Frontal cortex (tissue), 4 donors: ENCODE results near the gene SIPA1. TPM values are rescaled to one million over a fixed set of nuclear protein-coding genes. Genes with fewer than 3 reads are reported as not detected.
"Not testable (repeated sequence)": the region's sequence is repeated elsewhere in the genome, so short reads cannot be mapped to it uniquely, and the experiment has no call there.

Experiments
- DNase-seq, 2 donors: peaks; one replicate each; pipeline ENCODE4 v3.0.0; 2012; ENCODE audit warnings: low spot score in 2 of 2
- FAIRE-seq: peaks from 2 replicates; lab custom pipeline; 2012; peaks lifted over from hg19 to GRCh38; lab: Jason Lieb, UNC
- total RNA-seq: library from RNA; depleted of rRNA; stranded (reverse); fragments of >200 nt; gene quantifications from one replicate; pipeline ENCODE4 v1.2.3, GENCODE V29; 2014
- donor health status: control.
- donor health status: control.
- donor health status: control.

The SIPA1 gene
- total RNA-seq, 1 donor from 2014 or later = 3.7 TPM

DNA sequence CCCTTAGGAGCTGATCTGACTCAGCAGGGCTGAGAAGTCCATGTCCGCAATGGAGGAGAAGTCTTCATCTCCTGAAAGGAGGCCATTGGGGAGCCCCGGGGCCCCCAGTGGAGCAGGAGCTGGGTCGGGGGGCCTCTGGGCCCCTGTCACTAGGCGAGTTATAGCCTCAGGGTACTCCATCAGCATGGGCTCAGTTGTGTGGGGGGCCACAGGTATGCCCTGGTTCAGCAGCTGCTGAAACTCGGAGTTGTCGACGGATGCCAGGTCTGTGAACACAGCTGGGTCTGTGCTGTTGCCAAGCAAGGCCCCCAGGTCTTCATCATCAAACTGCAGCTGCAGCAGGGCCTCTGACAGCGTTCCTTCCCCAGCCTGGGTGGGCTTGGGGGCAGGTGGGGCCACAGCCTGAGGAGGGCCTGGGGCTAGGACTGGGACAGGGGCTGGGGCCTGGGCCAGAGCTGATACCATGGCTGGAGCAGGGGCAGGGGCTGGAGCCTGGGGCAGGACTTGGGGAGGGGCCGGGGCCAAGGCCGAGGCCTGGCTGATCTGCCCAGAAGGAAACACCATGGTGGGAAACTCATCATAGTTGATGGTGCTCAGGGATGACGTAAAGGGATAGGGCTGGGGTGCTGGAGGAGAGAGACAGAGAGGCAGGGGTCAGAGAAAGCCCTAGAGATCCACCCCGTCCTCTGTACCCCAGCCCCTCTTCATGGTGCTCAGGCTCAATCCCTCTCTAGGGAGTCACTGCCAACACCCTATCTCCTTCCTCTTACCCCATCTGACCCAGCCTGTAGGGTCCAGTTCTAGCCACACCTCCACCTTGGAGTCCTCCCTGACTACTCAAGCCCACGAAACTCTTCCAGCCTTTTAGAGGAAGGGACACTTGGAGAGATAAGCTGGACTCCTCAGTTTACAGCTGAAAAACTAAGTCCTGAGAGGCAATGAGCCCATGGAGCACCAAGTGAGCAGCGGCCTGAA, 16.8 kb downstream of the SIPA1 start:
- no peak for FAIRE-seq

GRCh38 chr11:65655570-65656332, 17.9 kb downstream of the SIPA1 start:
- FAIRE-seq (no peak), DNase-seq (peak in 1 of 2 donors; percentile 10)

More for the DNA sequence above, 16.8 kb downstream of the SIPA1 start:
- peak in 1 of 2 donors; percentile 10 for DNase-seq

- peak in 1 of 2 donors; percentile 2 for DNase-seq
- FAIRE-seq = no peak
These were observed 19.5 kb downstream of the SIPA1 start for GRCh38 chr11:65657426-65657825.

GRCh38 chr11:65658174-65659021, 20.5 kb downstream of the SIPA1 start:
- DNase-seq = no peak
- FAIRE-seq = no peak

DNA sequence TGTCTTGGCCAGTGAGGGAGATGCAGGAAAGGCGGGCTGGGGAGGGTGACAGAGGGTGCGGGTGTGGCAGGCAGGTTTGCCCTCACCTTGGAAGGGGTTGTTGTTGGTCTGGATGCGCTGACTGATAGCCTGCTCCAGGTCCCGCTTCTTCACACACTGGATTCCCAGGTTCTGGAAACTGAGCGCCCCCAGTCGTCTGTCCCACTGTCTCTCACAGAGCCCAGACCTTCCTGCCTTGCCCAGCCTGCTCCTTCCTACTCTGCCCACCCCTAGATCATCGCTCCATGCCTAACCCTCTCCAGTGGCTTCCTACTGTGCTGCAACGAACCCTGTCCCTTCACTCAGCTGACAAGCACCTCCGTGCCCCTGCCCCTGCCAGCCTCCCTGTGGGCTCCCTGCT, 22.1 kb downstream of the SIPA1 start:
- DNase-seq = no peak
- FAIRE-seq = no peak

DNA sequence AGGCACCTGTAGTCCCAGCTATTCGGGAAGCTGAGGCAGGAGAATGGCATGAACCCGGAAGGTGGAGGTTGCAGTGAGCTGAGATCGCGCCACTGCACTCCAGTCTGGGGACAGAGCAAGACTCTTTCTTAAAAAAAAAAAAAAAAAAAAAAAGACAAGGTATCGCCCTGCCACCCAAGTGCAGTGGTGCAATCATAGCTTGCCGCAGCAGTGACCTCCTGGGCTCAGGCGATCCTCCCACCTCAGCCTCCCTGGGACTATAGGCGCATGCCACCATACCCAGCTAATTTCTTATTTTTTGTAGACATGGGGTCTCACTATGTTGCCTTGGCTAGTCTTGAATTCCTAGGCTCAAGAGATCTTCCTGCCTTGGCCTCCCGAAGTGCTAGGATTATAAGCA, 23.0 kb downstream of the SIPA1 start:
- not testable (repeated sequence) for FAIRE-seq

GRCh38 chr11:65661599-65662246, 23.8 kb downstream of the SIPA1 start:
- FAIRE-seq = no peak
- DNase-seq = no peak

More for the DNA sequence above, 23.0 kb downstream of the SIPA1 start:
- DNase-seq = not testable (repeated sequence)

DNA sequence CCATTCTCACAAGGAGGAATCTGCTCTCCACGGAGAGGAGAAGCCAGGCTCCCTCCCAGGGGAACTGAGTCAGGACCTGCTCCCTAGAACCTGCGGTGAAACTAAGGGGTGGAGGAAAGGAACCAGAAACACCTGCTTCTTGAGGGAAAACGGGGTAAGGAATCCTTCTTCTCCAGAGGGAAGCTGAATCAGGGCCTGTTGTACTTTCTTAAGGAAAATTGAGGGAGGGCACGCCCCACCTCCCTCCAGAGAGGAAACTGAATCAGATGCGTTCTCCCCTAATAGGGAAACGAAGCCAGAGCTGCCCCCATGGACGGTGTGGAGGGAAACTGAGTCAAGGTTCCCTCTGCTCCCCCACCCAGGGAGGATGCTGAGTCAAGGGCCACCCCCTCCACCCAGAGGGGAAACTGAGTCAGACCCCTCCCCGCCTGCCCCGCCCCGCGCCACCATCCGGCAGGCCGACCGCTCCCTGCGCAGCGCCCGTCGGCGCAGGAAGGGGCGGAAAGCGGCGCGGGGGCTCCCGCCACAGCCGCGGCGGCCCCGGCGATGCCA, 24.4 kb downstream of the SIPA1 start:
- FAIRE-seq (no peak), DNase-seq (no peak)

DNA sequence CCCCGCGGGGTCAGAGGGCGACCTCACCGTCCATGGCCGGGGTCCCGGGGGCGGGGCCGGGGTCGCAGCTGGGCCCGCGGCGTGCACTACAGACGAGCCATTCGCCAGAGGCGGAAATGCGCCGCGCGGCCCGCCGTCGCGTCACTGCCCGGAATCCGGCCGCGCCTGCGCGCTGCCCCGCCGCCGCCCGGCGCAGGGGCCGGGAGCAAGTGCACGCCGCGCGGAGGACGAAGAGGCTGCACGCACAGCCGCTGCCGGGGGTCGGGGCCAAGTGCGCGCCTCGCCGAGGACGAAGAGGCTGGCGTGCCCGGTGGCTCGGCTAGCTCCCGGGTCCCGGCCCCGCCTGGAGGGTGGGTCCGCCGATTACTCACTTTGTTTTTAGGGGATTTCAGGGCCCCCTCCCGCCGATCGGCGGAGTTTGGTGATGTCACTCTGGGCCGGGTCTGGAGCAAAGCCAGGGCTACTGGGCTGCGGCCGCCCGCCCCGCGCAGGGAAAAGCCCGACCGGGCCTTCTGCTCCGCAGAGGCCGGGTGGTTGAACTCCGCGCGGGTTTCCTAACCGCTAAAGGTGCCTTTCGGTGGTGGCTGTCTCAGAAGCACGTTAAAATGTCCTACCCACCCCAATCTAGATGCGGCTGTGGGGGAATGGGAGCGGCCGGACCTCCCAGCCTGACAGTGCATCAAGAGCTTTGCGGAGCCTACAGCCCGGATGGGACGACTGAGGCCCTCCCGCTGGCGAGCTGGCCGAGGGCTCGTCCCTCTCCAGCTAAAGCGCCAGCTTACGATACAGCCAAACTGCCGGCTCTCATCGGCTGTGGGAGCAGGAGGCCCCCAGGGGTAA, 25.1 kb downstream of the SIPA1 start, which contains the start of gene RELA:
Gene RELA, minus strand, starts transcription at position 118 of the 840 bp plus-strand sequence. Its CDS starts 84 bp downstream, at position 34.
- FAIRE-seq (no peak), DNase-seq (peak; percentile 92 to 93)

- DNase-seq (peak; percentile 55), FAIRE-seq (no peak)
These were observed 25.8 kb downstream of the SIPA1 start for GRCh38 chr11:65663639-65664200.

GRCh38 chr11:65672180-65672860, 34.4 kb downstream of the SIPA1 start:
- no peak for DNase-seq

DNA sequence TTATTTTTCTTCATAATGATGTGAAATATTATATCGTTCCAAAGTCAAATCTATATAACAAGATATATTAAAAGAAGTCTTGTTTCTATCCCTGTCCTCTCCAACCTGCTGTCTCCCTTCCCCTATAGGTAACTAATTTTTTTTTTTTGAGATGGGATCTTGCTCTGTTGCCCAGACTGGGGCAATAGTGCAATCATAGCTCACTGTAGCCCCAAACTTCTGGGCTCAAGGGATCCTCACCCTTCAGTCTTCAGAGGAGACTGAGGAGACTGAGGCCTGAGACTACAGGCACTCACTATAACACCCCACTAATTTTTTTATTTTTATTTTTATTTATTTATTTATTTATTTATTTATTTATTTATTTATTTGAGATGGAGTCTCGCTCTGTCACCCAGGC, 35.1 kb downstream of the SIPA1 start:
- FAIRE-seq (no peak), DNase-seq (no peak)

More at GRCh38 chr11:65672180-65672860, 34.4 kb downstream of the SIPA1 start:
- FAIRE-seq = no peak

DNA sequence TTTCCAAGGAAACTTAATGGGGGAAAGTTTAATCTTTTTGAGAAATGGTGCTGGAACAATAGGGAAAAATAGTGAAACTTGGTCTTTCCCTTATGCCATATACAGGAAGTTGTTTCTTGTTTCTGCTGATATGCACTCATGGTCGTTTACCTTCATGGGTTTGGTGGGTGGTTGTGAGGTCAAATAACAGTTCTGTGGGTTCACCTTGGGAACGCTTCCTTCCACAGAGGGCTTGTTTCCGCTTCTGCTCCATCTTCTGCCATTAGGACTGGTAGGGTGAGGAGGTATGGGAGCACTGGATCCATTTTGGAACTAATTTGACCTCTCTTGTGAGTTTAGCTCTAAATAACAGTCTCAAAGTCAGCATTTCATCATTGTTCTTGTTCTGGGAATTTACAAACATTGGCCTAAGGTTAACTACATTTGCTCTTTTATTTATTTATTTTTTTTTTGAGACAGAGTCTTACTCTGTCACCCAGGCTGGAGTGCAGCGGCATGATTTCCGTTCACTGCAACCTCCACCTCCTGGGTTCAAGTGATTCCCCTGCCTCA, 42.4 kb downstream of the SIPA1 start:
- DNase-seq = no peak
- no peak for FAIRE-seq

DNA sequence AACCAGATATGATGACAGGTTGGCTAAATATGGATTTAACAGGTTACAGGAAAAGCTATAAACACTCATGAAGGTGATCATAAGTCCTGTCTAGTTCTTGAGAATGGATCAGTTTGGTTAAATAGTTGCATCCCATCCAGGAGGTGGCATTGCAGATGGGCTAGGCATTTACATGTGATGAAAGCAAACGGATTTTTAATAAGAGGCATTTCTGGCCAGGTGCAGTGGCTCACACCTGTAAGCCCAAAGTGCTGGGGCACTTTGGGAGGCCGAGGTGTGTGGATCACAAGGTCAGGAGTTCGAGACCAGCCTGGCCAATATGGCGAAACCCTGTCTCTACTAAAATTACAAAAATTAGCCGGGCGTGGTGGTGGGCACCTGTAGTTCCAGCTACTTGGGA, 45.6 kb downstream of the SIPA1 start:
- not testable (repeated sequence) for DNase-seq, FAIRE-seq

DNA sequence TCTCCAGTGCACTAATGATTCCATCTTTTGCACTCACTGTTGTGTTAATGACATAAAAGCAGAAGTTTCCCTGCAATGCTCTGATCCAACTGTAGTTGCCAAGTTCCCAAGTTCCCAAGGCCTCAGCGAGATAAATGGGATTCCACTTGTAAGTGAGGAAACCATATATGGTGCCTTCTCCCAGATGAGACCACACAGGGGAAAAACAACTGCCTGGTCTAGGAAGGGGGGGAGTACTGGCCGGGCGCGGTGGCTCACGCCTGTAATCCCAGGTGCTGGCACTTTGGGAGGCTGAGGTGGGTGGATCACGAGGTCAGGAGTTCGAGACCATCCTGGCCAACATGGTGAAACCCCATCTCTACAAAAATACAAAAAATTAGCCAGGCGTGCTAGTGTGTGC, 48.1 kb downstream of the SIPA1 start:
- no peak for DNase-seq
- FAIRE-seq = no peak

- not testable (repeated sequence) for FAIRE-seq, DNase-seq
These were observed 53.9 kb downstream of the SIPA1 start for GRCh38 chr11:65691847-65692246.

DNA sequence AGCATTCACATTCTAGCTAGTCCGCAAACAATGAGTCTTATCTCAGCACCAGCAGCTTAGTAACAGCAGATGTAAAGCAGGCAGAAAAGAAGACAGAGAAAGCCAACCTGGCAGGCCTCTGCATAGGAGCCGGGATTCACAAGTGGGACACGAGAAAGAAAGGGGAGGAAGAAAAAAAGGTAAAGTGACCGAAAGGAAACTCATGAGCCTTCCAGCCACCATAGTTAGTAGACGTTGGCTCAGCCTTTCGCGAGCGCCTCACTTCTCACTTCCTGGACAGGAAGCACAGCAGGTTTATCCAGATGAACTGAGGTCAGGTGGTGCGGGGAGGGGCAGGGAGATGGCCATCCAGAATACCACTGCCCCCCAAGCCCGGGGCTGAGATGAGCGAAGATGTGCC, 54.5 kb downstream of the SIPA1 start:
- FAIRE-seq = no peak
- DNase-seq = no peak
